NCI-H82 treated with DMSO at 0.1 percent for 48 hours (cell line): ENCODE data around the gene ALDH16A1.

Source experiments
- DNase-seq: peaks from one replicate; lab custom pipeline; 2025; ENCODE audit not compliant: unreplicated experiment; lab: John Stamatoyannopoulos, UW

Gene ALDH16A1

GRCh38 chr19:49487277-49488045, 34.4 kb downstream of the ALDH16A1 start, which contains the start of gene RPL13A:
TSS of gene RPL13A (plus strand) at chr19:49487608. CDS start at chr19:49487630, 22 bp downstream.
- DNase-seq: peak; percentile 96

GRCh38 chr19:49488046-49488862, 35.2 kb downstream of the ALDH16A1 start:
- DNase-seq: no peak

- no peak for DNase-seq
Measured at GRCh38 chr19:49488863-49489537, 36.0 kb downstream of the ALDH16A1 start.

- no peak for DNase-seq
Measured at GRCh38 chr19:49489601-49490167, 36.7 kb downstream of the ALDH16A1 start.

GRCh38 chr19:49490287-49491029, 37.4 kb downstream of the ALDH16A1 start:
- DNase-seq: no peak

GRCh38 chr19:49491030-49491803, 38.2 kb downstream of the ALDH16A1 start:
- no peak for DNase-seq

- no peak for DNase-seq
Measured at GRCh38 chr19:49491804-49492572, 39.0 kb downstream of the ALDH16A1 start.

GRCh38 chr19:49492573-49493405, 39.8 kb downstream of the ALDH16A1 start:
- no peak for DNase-seq

- DNase-seq: no peak
Measured at GRCh38 chr19:49496574-49497008, 43.6 kb downstream of the ALDH16A1 start.

GRCh38 chr19:49497047-49497788, 44.2 kb downstream of the ALDH16A1 start:
- DNase-seq: no peak

- DNase-seq: no peak
Measured at GRCh38 chr19:49497789-49498103, 44.7 kb downstream of the ALDH16A1 start.

- no peak for DNase-seq
Measured at GRCh38 chr19:49498475-49498874, 45.5 kb downstream of the ALDH16A1 start.

- DNase-seq: no peak
Measured at GRCh38 chr19:49499030-49499670, 46.1 kb downstream of the ALDH16A1 start.

- peak; percentile 48 for DNase-seq
Measured at GRCh38 chr19:49502866-49503581, 50.0 kb downstream of the ALDH16A1 start.

GRCh38 chr19:49503582-49503962, 50.5 kb downstream of the ALDH16A1 start:
- DNase-seq: no peak

- DNase-seq: peak; percentile 72
Measured at GRCh38 chr19:49506575-49507105, 53.6 kb downstream of the ALDH16A1 start.
